ENCODE results near the gene TMEM125.

GRCh38 chr1:43235451-43236121 lies 34.2 kb upstream of the TMEM125 start:
- TF ChIP-seq CTCF (IDR thresholded peaks at IDR 0.05): no peak
- no peak for TF ChIP-seq POLR2AphosphoS5 (IDR thresholded peaks at IDR 0.05; ENCODE audit: insufficient read depth in 1 of 2, low read depth in 1 of 2)
- no peak for TF ChIP-seq POLR2A (IDR thresholded peaks at IDR 0.05)
